PC-9 (cell line): ENCODE results near the gene TESMIN. TPM values are rescaled to one million over a fixed set of nuclear protein-coding genes. Genes with fewer than 3 reads are reported as not detected.

Experiments
- BruUV-seq: library from RNA; stranded (reverse); fragments of 400-500 nt; replicated peaks from 2 replicates; lab custom pipeline; 2021; lab: Mats Ljungman, UMichigan
- CTCF ChIA-PET: fragments of 300-600 bp; sonication (Branson Sonifier 250); formaldehyde crosslinking; loops from one replicate; lab custom pipeline; 2022; ENCODE audit warnings: antibody characterized with exemption; lab: Charles Lee
- POLR2A ChIA-PET: fragments of 300-600 bp; sonication (Branson Sonifier 250); formaldehyde crosslinking; loops from one replicate; lab custom pipeline; 2022; ENCODE audit warnings: antibody characterized with exemption; ENCODE audit not compliant: unreplicated experiment; lab: Charles Lee
- DNase-seq, 2 experiments: peaks; one replicate each; pipeline versions ENCODE4 v3.0.0 to v3.0.0-alpha.2; 2015 to 2022; ENCODE audit warnings: mixed read lengths in 1 of 2
- H2AFZ ChIP-seq: fragments of 200-600 bp; sonication (generic); 2 replicates; pipeline ENCODE4 v1.8.1; 2017; ENCODE audit warnings: antibody characterized with exemption
- H3F3A ChIP-seq: fragments of 200-600 bp; sonication (generic); 2 replicates; pipeline ENCODE4 v1.8.1; 2017; ENCODE audit warnings: antibody characterized with exemption, mild to moderate bottlenecking, low read depth; ENCODE audit not compliant: insufficient read depth
- H3K27ac ChIP-seq: fragments of 200-600 bp; sonication (generic); 2 replicates; pipeline ENCODE4 v1.6.1; 2016; ENCODE audit warnings: mixed run types
- H3K27me3 ChIP-seq: fragments of 200-600 bp; sonication (generic); 2 replicates; pipeline ENCODE4 v1.6.1; 2016; ENCODE audit warnings: low read depth, mixed run types; ENCODE audit not compliant: insufficient read depth
- H3K36me3 ChIP-seq: fragments of 200-600 bp; sonication (generic); 2 replicates; pipeline ENCODE4 v1.6.1; 2016; ENCODE audit warnings: low read depth, mixed run types
- H3K4me1 ChIP-seq: fragments of 200-600 bp; sonication (generic); replicated peaks from 2 replicates; pipeline ENCODE4 v1.6.1; 2016; ENCODE audit warnings: mixed run types; ENCODE audit not compliant: insufficient read depth
- H3K4me2 ChIP-seq: fragments of 200-600 bp; sonication (generic); 2 replicates; pipeline ENCODE4 v1.6.1; 2017; ENCODE audit warnings: mixed run types
- H3K4me3 ChIP-seq: fragments of 200-600 bp; sonication (generic); 2 replicates; pipeline ENCODE4 v1.6.1; 2016; ENCODE audit warnings: mixed run types
- H3K79me2 ChIP-seq: fragments of 200-600 bp; sonication (generic); 2 replicates; pipeline ENCODE4 v1.6.1; 2017; ENCODE audit warnings: low read depth, mixed run types
- H3K9me2 ChIP-seq: fragments of 200-600 bp; sonication (generic); 2 replicates; pipeline ENCODE4 v1.8.1; 2017; ENCODE audit warnings: mild to moderate bottlenecking; ENCODE audit not compliant: insufficient read depth
- H3K9me3 ChIP-seq: fragments of 200-600 bp; sonication (generic); 2 replicates; pipeline ENCODE4 v1.8.1; 2016; ENCODE audit warnings: low read depth; ENCODE audit not compliant: insufficient read depth
- H4K20me1 ChIP-seq: fragments of 200-600 bp; sonication (generic); 2 replicates; pipeline ENCODE4 v1.8.1; 2017; ENCODE audit not compliant: insufficient read depth
- CTCF ChIP-seq: fragments of 200-600 bp; sonication (generic); conservative IDR thresholded peaks from 2 replicates; pipeline ENCODE4 v1.6.1; 2017; ENCODE audit warnings: mixed run types, antibody characterized with exemption, mild to moderate bottlenecking, moderate library complexity
- EZH2 ChIP-seq: fragments of 200-600 bp; sonication (generic); IDR thresholded peaks from 2 replicates; pipeline ENCODE4 v1.8.0; 2017; ENCODE audit warnings: antibody characterized with exemption, low read depth
- intact Hi-C: fragments of 100-400 bp; cut with micrococcal nuclease; formaldehyde crosslinking; loops from one replicate; pipeline ENCODE4 v1.10.0; 2022; ENCODE audit not compliant: unreplicated experiment
- total RNA-seq: library from RNA; stranded (reverse); gene quantifications from 2 replicates; pipeline ENCODE4 v1.2.3, GENCODE V29; 2021

The TESMIN gene
- total RNA-seq, 1 experiment from 2014 or later = 23.9 TPM

GRCh38 chr11:68704887-68705286 lies 46.4 kb downstream of the TESMIN start:
- Histone ChIP-seq H2AFZ (no peak overlapping the region), H3K79me2 (no peaks in the 10 kb centered on the region), H3K27me3 (peaks cover 63% of the 10 kb centered on the region), H3K4me2 (no peak overlapping the region), H3F3A (no peaks in the 10 kb centered on the region), H4K20me1 (no peaks in the 10 kb centered on the region), H3K27ac (no peak overlapping the region), H3K9me3 (no peaks in the 10 kb centered on the region; the same call in 1 of the 2 replicates), H3K4me3 (no peak overlapping the region), H3K4me1 (no peaks in the 10 kb centered on the region), H3K36me3 (no peaks in the 10 kb centered on the region), H3K9me2 (no peaks in the 10 kb centered on the region)
- ChIA-PET CTCF (interaction anchor here (0.6 kb wide), 1 partner anchor 58 kb away, joined by 3 read pairs; no protein-coding TSS in a partner anchor), POLR2A (interaction anchor here (0.7 kb wide), 2 partner anchors 583 to 818 kb away, joined by 3 to 4 read pairs; no protein-coding TSS in a partner anchor)
- DNase-seq = no peak
- BruUV-seq = no TSS peak
- TF ChIP-seq CTCF (no peak), EZH2 (no peak)
- intact Hi-C loops = no loop called here

GRCh38 chr11:68698993-68699392 lies 52.3 kb downstream of the TESMIN start:
- no peaks in the 10 kb centered on the region for H3K9me2 ChIP-seq
- peaks cover 78% of the 10 kb centered on the region for H3K27me3 ChIP-seq
- ChIA-PET CTCF (no interaction called here), POLR2A (no interaction called here)
- no peak overlapping the region for H3K27ac ChIP-seq
- no peaks in the 10 kb centered on the region for H3K79me2 ChIP-seq
- H3K36me3 ChIP-seq = no peaks in the 10 kb centered on the region
- no peak for DNase-seq
- no peak overlapping the region for H3K4me3 ChIP-seq
- no peak overlapping the region for H2AFZ ChIP-seq
- BruUV-seq = no TSS peak
- no peak overlapping the region for H3K4me2 ChIP-seq
- TF ChIP-seq CTCF (no peak), EZH2 (no peak)
- H4K20me1 ChIP-seq = no peaks in the 10 kb centered on the region
- H3F3A ChIP-seq = no peaks in the 10 kb centered on the region
- intact Hi-C loops = no loop called here
- peaks cover 5% of the 10 kb centered on the region; the same call in 1 of the 2 replicates for H3K9me3 ChIP-seq
- no peaks in the 10 kb centered on the region for H3K4me1 ChIP-seq

GRCh38 chr11:68695531-68695930 lies 55.8 kb downstream of the TESMIN start:
- 0 out of 2 replicates have a peak, but pooled peaks cover 5% of the 10 kb centered on the region for H3K9me3 ChIP-seq
- H3K36me3 ChIP-seq = no peaks in the 10 kb centered on the region
- no peaks in the 10 kb centered on the region for H4K20me1 ChIP-seq
- H3K27ac ChIP-seq = no peak overlapping the region
- no peak overlapping the region for H3K4me2 ChIP-seq
- no peaks in the 10 kb centered on the region for H3K9me2 ChIP-seq
- ChIA-PET POLR2A (no interaction called here), CTCF (no interaction called here)
- DNase-seq = no peak
- BruUV-seq = no TSS peak
- no peak for TF ChIP-seq EZH2
- TF ChIP-seq CTCF = no peak
- no peak overlapping the region for H2AFZ ChIP-seq
- intact Hi-C loops = no loop called here
- H3K27me3 ChIP-seq = peaks cover 52% of the 10 kb centered on the region
- H3K4me1 ChIP-seq = no peaks in the 10 kb centered on the region
- H3K4me3 ChIP-seq = no peak overlapping the region
- H3K79me2 ChIP-seq = no peaks in the 10 kb centered on the region
- no peaks in the 10 kb centered on the region for H3F3A ChIP-seq
